CD14-positive monocyte (primary cell): ENCODE data around the gene PIM2. TPM values are rescaled to one million over a fixed set of nuclear protein-coding genes. Genes with fewer than 3 reads are reported as not detected.

ENCODE experiments used
- DNase-seq, 3 donors: peaks; one replicate each; pipeline ENCODE4 v3.0.0-alpha.2; 2011 to 2022
- H2AFZ ChIP-seq: 2 replicates; pipeline ENCODE4 v1.6.0; 2012; ENCODE audit warnings: mild to moderate bottlenecking, low read depth, low read length, inconsistent platforms; ENCODE audit not compliant: insufficient read depth, poor library complexity, severe bottlenecking
- H3K27ac ChIP-seq, 2 donors: 1 replicate in 1 of 2; 2 replicates in 1 of 2; pipeline ENCODE4 v1.5.1; 2012 to 2013; ENCODE audit warnings: low read length in 2 of 2, control low read depth in 1 of 2, inconsistent platforms in 1 of 2, low read depth in 1 of 2, mild to moderate bottlenecking in 1 of 2
- H3K27me3 ChIP-seq, 2 donors: one replicate each; pipeline versions ENCODE4 v1.6.0 to v1.6.1; 2011 to 2013; ENCODE audit warnings: low read length in 2 of 2; ENCODE audit not compliant: control insufficient read depth in 2 of 2, insufficient read depth in 2 of 2
- H3K36me3 ChIP-seq, 2 donors: replicated peaks in 1 of 2; 1 replicate in 1 of 2; 2 replicates in 1 of 2; pipeline versions ENCODE4 v1.5.1 to v1.6.1; 2012 to 2013; ENCODE audit warnings: low read length in 2 of 2, control low read depth in 1 of 2, inconsistent platforms in 1 of 2, mild to moderate bottlenecking in 1 of 2; ENCODE audit not compliant: insufficient read depth in 2 of 2, control insufficient read depth in 1 of 2
- H3K4me1 ChIP-seq, 2 donors: 1 replicate in 1 of 2; 2 replicates in 1 of 2; pipeline versions ENCODE4 v1.5.1 to v1.6.1; 2012 to 2013; ENCODE audit warnings: low read length in 2 of 2, control low read depth in 1 of 2, inconsistent platforms in 1 of 2, mild to moderate bottlenecking in 1 of 2, moderate library complexity in 1 of 2; ENCODE audit not compliant: insufficient read depth in 2 of 2, control insufficient read depth in 1 of 2
- H3K4me2 ChIP-seq: replicated peaks from 2 replicates; pipeline ENCODE3; 2012; ENCODE audit warnings: low read length, moderate library complexity, mild to moderate bottlenecking; ENCODE audit not compliant: poor library complexity, severe bottlenecking; ENCODE audit errors: extremely low read depth
- H3K4me3 ChIP-seq, 3 experiments: fragments of 200-600 bp in 1 of 3; sonication (generic) in 1 of 3; replicated peaks in 1 of 3; 1 replicate in 2 of 3; 2 replicates in 1 of 3; pipeline ENCODE4 v1.5.1; 2011 to 2013; ENCODE audit warnings: low read length in 3 of 3, mild to moderate bottlenecking in 3 of 3, control low read depth in 2 of 3, low read depth in 2 of 3, inconsistent platforms in 1 of 3, moderate library complexity in 1 of 3
- H3K79me2 ChIP-seq: 2 replicates; pipeline ENCODE4 v1.6.0; 2012; ENCODE audit warnings: mild to moderate bottlenecking, control low read depth, inconsistent platforms, low read length, moderate library complexity; ENCODE audit not compliant: insufficient read depth
- H3K9ac ChIP-seq: 2 replicates; pipeline ENCODE4 v1.6.0; 2017; ENCODE audit warnings: low read length, mild to moderate bottlenecking; ENCODE audit not compliant: insufficient read depth, poor library complexity, severe bottlenecking
- H3K9me3 ChIP-seq, 2 donors: replicated peaks in 1 of 2; 1 replicate in 1 of 2; 2 replicates in 1 of 2; pipeline versions ENCODE4 v1.5.1 to v1.6.1; 2012 to 2013; ENCODE audit warnings: low read length in 2 of 2, control low read depth in 1 of 2; ENCODE audit not compliant: control insufficient read depth in 1 of 2, insufficient read depth in 1 of 2
- H4K20me1 ChIP-seq: 2 replicates; pipeline ENCODE4 v1.6.0; 2012; ENCODE audit warnings: mild to moderate bottlenecking, low read length, control low read depth, moderate library complexity; ENCODE audit not compliant: insufficient read depth
- H3K27ac Mint-ChIP-seq, 7 donors: one replicate each; pipeline ENCODE4 v1.8.0; 2020; ENCODE audit warnings: mild to moderate bottlenecking in 7 of 7, mixed read lengths in 7 of 7, moderate library complexity in 6 of 7, inconsistent platforms in 2 of 7
- H3K27me3 Mint-ChIP-seq, 3 donors: one replicate each; pipeline ENCODE4 v1.8.0; 2021 to 2022; ENCODE audit warnings: low read depth in 3 of 3, mild to moderate bottlenecking in 3 of 3, mixed read lengths in 3 of 3, moderate library complexity in 3 of 3, inconsistent platforms in 1 of 3
- H3K36me3 Mint-ChIP-seq, 2 donors: one replicate each; pipeline ENCODE4 v1.8.0; 2020; ENCODE audit warnings: mixed read lengths in 2 of 2, inconsistent platforms in 1 of 2, mild to moderate bottlenecking in 1 of 2
- H3K4me1 Mint-ChIP-seq: one replicate; pipeline ENCODE4 v1.8.0; 2020; ENCODE audit warnings: mild to moderate bottlenecking, mixed read lengths
- H3K4me3 Mint-ChIP-seq, 2 donors: one replicate each; pipeline ENCODE4 v1.8.0; 2020; ENCODE audit warnings: mild to moderate bottlenecking in 2 of 2, mixed read lengths in 2 of 2, moderate library complexity in 1 of 2
- H3K9me3 Mint-ChIP-seq, 7 donors: one replicate each; pipeline ENCODE4 v1.8.0; 2020 to 2022; ENCODE audit warnings: mixed read lengths in 7 of 7, mild to moderate bottlenecking in 6 of 7, moderate library complexity in 6 of 7, inconsistent platforms in 2 of 7
- CTCF ChIP-seq: fragments of 200-600 bp; IDR thresholded peaks from one replicate; pipeline ENCODE4 v1.8.0; 2022; ENCODE audit warnings: antibody characterized with exemption, mild to moderate bottlenecking
- WGBS: methylation state at CpG from one replicate; pipeline ENCODE4 v1.1.5; 2013; ENCODE audit warnings: missing lambda C conversion rate; ENCODE audit not compliant: insufficient coverage; 5-methylcytosine and 5-hydroxymethylcytosine counted together
- intact Hi-C, 2 donors: fragments of 100-400 bp; cut with micrococcal nuclease; formaldehyde crosslinking; loops; one replicate each; pipeline versions ENCODE4 v1.15.0 to v1.15.1; 2023
- polyA plus RNA-seq, 3 donors: library from polyadenylated mRNA; depleted of rRNA in 1 of 3; unstranded in 2 of 3; stranded (reverse) in 1 of 3; fragments of 300-500 nt in 2 of 3; fragments of >200 nt in 1 of 3; fragmentation: Illumina TruSeq in 2 of 3; gene quantifications; 1 replicate in 2 of 3; 2 replicates in 1 of 3; pipeline ENCODE4 v1.2.3, GENCODE V29; 2012 to 2021

Gene PIM2
- polyA plus RNA-seq, 3 donors = 6.7 to 39.4 (median 9.9) TPM

GRCh38 chrX:48966796-48967579 is 48.2 kb upstream of the PIM2 start:
- intact Hi-C loops = loop anchor here in 1 of 2 donors (10.0 kb wide), 1 partner anchor 68 kb away; no protein-coding TSS in a partner anchor
- H3K36me3 ChIP-seq = no peaks in the 10 kb centered on the region
- H3K79me2 ChIP-seq = no peaks in the 10 kb centered on the region
- H3K4me3 Mint-ChIP-seq = no peak overlapping the region
- peaks cover 7% of the 10 kb centered on the region in 2 donors for H3K4me1 ChIP-seq
- peaks cover 2 to 17% (median 16%) of the 10 kb centered on the region in 3 donors for H3K27me3 Mint-ChIP-seq
- peak overlapping the region in 1 of 7 donors; percentile 20 for H3K27ac Mint-ChIP-seq
- H3K4me2 ChIP-seq = no peak overlapping the region
- H3K36me3 Mint-ChIP-seq = peaks cover 0 to 5% of the 10 kb centered on the region in 2 donors
- no peak for TF ChIP-seq CTCF
- no peak overlapping the region for H3K4me3 ChIP-seq
- no peak for DNase-seq
- no peaks in the 10 kb centered on the region for H3K9me3 Mint-ChIP-seq
- H3K9me3 ChIP-seq = no peaks in the 10 kb centered on the region
- H3K4me1 Mint-ChIP-seq = peaks cover 3% of the 10 kb centered on the region
- H3K9ac ChIP-seq = no peak overlapping the region
- H3K27ac ChIP-seq = no peak overlapping the region
- H3K27me3 ChIP-seq = peaks cover 0 to 8% of the 10 kb centered on the region in 2 donors
- WGBS = 98% methylated on average over 6 of the region's 15 CpGs
- no peak overlapping the region for H2AFZ ChIP-seq
- no peaks in the 10 kb centered on the region for H4K20me1 ChIP-seq

DNA sequence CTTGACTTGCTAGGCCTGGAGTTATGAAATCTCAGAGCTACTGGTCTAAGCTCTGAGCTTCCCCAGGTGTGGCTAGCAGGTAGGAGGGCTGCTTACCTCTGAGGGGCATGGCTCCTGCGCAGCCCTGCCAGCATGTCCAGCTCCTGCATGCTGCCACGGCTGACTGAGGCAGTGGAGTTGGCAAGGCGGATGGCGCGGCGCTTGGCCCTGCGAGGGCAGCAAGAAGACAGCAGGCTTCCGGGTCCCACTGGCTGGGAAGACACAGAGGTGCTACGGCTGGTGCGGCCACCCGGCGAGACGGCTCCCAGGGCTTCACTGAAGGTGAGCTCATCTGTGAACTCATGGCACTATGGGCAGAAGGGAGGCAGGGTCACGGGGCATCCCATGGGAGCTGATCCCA is 47.1 kb upstream of the PIM2 start:
- no peak overlapping the region for H3K4me3 ChIP-seq
- no peaks in the 10 kb centered on the region for H4K20me1 ChIP-seq
- Mint-ChIP-seq H3K4me1 (no peaks in the 10 kb centered on the region), H3K4me3 (no peak overlapping the region), H3K27ac (no peak overlapping the region), H3K9me3 (no peaks in the 10 kb centered on the region), H3K36me3 (peaks cover 0 to 8% of the 10 kb centered on the region in 2 donors), H3K27me3 (peaks cover under 1 to 16% (median 6%) of the 10 kb centered on the region in 3 donors)
- H3K27ac ChIP-seq = no peak overlapping the region
- no peak for DNase-seq
- TF ChIP-seq CTCF = no peak
- H3K4me2 ChIP-seq = no peak overlapping the region
- H3K79me2 ChIP-seq = no peaks in the 10 kb centered on the region
- no peaks in the 10 kb centered on the region for H3K36me3 ChIP-seq
- peaks cover 0 to under 1% of the 10 kb centered on the region in 2 donors for H3K4me1 ChIP-seq
- no peaks in the 10 kb centered on the region for H3K27me3 ChIP-seq
- H3K9me3 ChIP-seq = no peaks in the 10 kb centered on the region
- no peak overlapping the region for H2AFZ ChIP-seq
- intact Hi-C loops = loop anchor here in 1 of 2 donors (10.0 kb wide), 1 partner anchor 69 kb away; no protein-coding TSS in a partner anchor
- H3K9ac ChIP-seq = no peak overlapping the region
- over 99% methylated on average over 13 of the region's 14 CpGs for WGBS
